ENCODE results near the gene VEPH1.

VEPH1 gene

DNA sequence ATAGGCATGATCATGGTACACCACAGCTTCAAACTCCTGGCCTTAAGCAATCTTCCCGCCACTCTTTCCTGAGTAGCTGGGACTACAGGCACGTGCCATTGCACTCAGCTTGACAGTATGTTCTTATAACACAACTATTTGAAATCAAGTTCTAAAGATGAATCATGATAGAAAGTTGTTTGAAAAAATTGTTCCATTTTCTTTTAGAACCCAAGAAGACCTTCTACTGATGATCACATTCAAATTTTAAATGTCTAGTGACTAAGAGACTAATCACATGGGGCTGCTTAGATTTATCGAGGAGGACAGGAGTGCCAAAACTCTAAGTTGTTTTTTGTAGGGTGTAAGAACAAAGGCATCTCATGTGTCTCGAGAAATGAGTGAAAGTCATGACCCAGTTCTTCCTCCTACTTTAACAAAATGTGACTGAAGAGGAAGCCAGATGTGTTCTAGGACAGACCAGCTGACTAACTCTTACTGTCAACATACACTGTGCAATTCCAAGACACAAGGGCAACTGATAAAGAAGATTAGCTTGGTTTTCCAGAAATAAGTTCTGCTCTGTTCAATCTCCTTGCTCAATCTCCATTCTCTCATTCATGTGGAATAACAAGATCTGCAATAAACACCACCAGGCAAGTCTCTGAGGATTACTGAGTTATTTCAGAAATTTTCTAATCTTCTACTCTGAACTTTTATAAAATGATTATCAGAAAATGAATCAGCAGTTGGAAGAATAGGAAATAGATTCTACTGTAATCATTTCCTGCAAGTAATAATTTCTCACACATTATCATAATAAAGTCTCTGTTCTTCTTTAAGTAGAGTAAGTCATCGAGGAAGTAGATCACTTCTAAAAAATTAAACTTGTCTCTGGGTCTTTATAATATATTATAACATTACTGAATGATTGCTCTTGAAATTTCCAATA is 220.7 kb downstream of the VEPH1 start:
- H3K4me2 ChIP-seq (ENCODE audit: low read length), result no peak overlapping the region
- H4K20me1 ChIP-seq (ENCODE audit: insufficient read depth, low read length), result no peaks in the 10 kb centered on the region
- no peak overlapping the region for H3K9ac ChIP-seq (ENCODE audit: low read length)
- H2AFZ ChIP-seq (ENCODE audit: low read depth, low read length), result no peak overlapping the region
- H3K9me3 ChIP-seq (ENCODE audit: insufficient read depth, low read length), result no peaks in the 10 kb centered on the region
- peaks cover 4% of the 10 kb centered on the region for H3K4me1 ChIP-seq (ENCODE audit: low read length)
- no peak for TF ChIP-seq EZH2phosphoT487 (IDR thresholded peaks at IDR 0.05; ENCODE audit: low read depth)
- TF ChIP-seq, protein P1, sequence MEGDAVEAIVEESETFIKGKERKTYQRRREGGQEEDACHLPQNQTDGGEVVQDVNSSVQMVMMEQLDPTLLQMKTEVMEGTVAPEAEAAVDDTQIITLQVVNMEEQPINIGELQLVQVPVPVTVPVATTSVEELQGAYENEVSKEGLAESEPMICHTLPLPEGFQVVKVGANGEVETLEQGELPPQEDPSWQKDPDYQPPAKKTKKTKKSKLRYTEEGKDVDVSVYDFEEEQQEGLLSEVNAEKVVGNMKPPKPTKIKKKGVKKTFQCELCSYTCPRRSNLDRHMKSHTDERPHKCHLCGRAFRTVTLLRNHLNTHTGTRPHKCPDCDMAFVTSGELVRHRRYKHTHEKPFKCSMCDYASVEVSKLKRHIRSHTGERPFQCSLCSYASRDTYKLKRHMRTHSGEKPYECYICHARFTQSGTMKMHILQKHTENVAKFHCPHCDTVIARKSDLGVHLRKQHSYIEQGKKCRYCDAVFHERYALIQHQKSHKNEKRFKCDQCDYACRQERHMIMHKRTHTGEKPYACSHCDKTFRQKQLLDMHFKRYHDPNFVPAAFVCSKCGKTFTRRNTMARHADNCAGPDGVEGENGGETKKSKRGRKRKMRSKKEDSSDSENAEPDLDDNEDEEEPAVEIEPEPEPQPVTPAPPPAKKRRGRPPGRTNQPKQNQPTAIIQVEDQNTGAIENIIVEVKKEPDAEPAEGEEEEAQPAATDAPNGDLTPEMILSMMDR (IDR thresholded peaks at IDR 0.05; ENCODE audit: low read depth, low read length), result no peak
- no peak overlapping the region for H3K27ac ChIP-seq (ENCODE audit: low read length)
- H3K27me3 ChIP-seq (ENCODE audit: low read depth, low read length), result no peaks in the 10 kb centered on the region
- no peak overlapping the region for H3K4me3 ChIP-seq (ENCODE audit: low read length)
- H3K36me3 ChIP-seq (replicated peaks; ENCODE audit: low read depth, low read length), result no peaks in the 10 kb centered on the region
- no peaks in the 10 kb centered on the region for H3K79me2 ChIP-seq (ENCODE audit: low read length)

DNA sequence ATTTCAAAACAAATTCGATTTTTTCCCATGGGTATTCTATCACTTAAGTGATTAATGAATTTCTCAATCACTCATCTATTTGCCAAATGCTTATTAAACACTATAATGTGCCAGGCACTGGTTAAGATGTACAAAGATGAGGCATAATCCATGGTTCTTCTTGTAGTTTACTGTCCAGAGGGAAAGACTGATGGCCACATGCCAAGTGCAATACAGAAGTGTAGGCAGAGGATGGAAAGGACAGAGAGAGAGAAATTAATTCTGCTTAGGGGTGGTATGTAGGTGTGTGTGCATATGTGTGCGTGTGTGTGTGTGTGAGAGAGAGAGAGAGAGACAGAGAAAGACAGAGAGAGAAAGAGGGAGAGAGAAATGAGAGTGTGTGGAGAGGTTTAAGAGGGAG is 222.4 kb downstream of the VEPH1 start:
- TF ChIP-seq, protein P1 (IDR thresholded peaks at IDR 0.05; ENCODE audit: low read depth, low read length), result no peak
- TF ChIP-seq EZH2phosphoT487 (IDR thresholded peaks at IDR 0.05; ENCODE audit: low read depth), result no peak
- no peaks in the 10 kb centered on the region for H3K36me3 ChIP-seq (replicated peaks; ENCODE audit: low read depth, low read length)
- H3K4me2 ChIP-seq (ENCODE audit: low read length), result no peak overlapping the region
- H3K27me3 ChIP-seq (ENCODE audit: low read depth, low read length), result peaks cover 3% of the 10 kb centered on the region; the same call in 1 of the 2 replicates
- no peaks in the 10 kb centered on the region for H4K20me1 ChIP-seq (ENCODE audit: insufficient read depth, low read length)
- no peaks in the 10 kb centered on the region for H3K9me3 ChIP-seq (ENCODE audit: insufficient read depth, low read length)
- no peak overlapping the region for H2AFZ ChIP-seq (ENCODE audit: low read depth, low read length)
- no peak overlapping the region for H3K4me3 ChIP-seq (ENCODE audit: low read length)
- no peaks in the 10 kb centered on the region for H3K79me2 ChIP-seq (ENCODE audit: low read length)
- H3K4me1 ChIP-seq (ENCODE audit: low read length), result peaks cover 1% of the 10 kb centered on the region
- H3K9ac ChIP-seq (ENCODE audit: low read length), result no peak overlapping the region
- H3K27ac ChIP-seq (ENCODE audit: low read length), result no peak overlapping the region

DNA sequence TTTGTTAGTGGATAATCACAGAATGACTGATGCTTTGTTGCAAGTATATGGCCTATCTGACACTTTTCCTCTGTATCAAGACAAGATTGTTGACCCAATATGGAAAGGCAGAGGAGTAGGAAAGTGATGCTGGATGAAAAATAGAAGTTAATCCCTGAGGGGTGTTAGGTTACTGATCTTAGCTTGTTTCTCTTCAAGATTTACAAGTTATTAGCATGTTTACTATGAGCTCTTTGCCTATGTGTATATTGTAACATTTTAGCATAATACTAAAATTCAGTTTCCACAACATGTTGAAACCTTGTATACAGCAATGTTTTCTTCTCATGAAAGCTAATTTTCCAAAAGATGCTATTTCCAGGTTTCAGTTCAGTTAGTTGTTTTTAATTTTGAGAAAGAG is 222.9 kb downstream of the VEPH1 start:
- H4K20me1 ChIP-seq (ENCODE audit: insufficient read depth, low read length), result no peaks in the 10 kb centered on the region
- no peaks in the 10 kb centered on the region for H3K4me1 ChIP-seq (ENCODE audit: low read length)
- no peak overlapping the region for H3K4me2 ChIP-seq (ENCODE audit: low read length)
- no peaks in the 10 kb centered on the region for H3K9me3 ChIP-seq (ENCODE audit: insufficient read depth, low read length)
- H3K79me2 ChIP-seq (ENCODE audit: low read length), result no peaks in the 10 kb centered on the region
- H3K9ac ChIP-seq (ENCODE audit: low read length), result no peak overlapping the region
- no peak overlapping the region for H3K4me3 ChIP-seq (ENCODE audit: low read length)
- H3K27me3 ChIP-seq (ENCODE audit: low read depth, low read length), result peaks cover 3% of the 10 kb centered on the region; the same call in 1 of the 2 replicates
- H2AFZ ChIP-seq (ENCODE audit: low read depth, low read length), result no peak overlapping the region
- TF ChIP-seq, protein P1 (IDR thresholded peaks at IDR 0.05; ENCODE audit: low read depth, low read length), result no peak
- TF ChIP-seq EZH2phosphoT487 (IDR thresholded peaks at IDR 0.05; ENCODE audit: low read depth), result no peak
- no peak overlapping the region for H3K27ac ChIP-seq (ENCODE audit: low read length)
- H3K36me3 ChIP-seq (replicated peaks; ENCODE audit: low read depth, low read length), result no peaks in the 10 kb centered on the region

DNA sequence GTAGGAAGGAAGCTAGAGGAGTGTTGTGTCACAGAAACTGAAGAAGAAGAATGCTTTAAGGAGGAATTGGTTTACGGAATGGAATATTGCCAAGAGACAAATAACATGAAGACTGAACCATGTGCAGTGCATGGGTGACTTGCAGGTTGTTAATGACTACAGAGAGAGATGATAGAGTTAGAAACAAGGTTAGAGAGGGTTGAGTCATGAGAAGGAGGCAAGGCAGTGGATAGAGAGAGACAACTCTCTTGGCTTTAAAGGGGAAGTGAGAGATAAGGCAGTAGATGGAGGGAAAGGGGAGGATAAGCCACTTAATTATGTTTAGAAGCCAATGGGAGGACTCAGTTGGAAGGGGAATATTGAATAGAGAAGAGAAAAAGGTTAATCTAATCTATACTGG is 224.0 kb downstream of the VEPH1 start:
- Histone ChIP-seq H3K9ac (ENCODE audit: low read length) (no peak overlapping the region), H3K4me3 (ENCODE audit: low read length) (no peak overlapping the region), H3K79me2 (ENCODE audit: low read length) (no peaks in the 10 kb centered on the region), H3K27ac (ENCODE audit: low read length) (no peak overlapping the region), H3K4me1 (ENCODE audit: low read length) (no peaks in the 10 kb centered on the region), H3K9me3 (ENCODE audit: insufficient read depth, low read length) (no peaks in the 10 kb centered on the region), H4K20me1 (ENCODE audit: insufficient read depth, low read length) (no peaks in the 10 kb centered on the region), H3K27me3 (ENCODE audit: low read depth, low read length) (peaks cover 3% of the 10 kb centered on the region; the same call in 1 of the 2 replicates), H3K36me3 (replicated peaks; ENCODE audit: low read depth, low read length) (no peaks in the 10 kb centered on the region), H3K4me2 (ENCODE audit: low read length) (no peak overlapping the region), H2AFZ (ENCODE audit: low read depth, low read length) (no peak overlapping the region)
- no peak for TF ChIP-seq EZH2phosphoT487 (IDR thresholded peaks at IDR 0.05; ENCODE audit: low read depth)
- TF ChIP-seq, protein P1 (IDR thresholded peaks at IDR 0.05; ENCODE audit: low read depth, low read length), result no peak
